ENCODE measurements around the gene DGKD.

The DGKD gene

GRCh38 chr2:233359823-233360222 lies 5.5 kb downstream of the DGKD start:
- H4K20me1 ChIP-seq (ENCODE audit: insufficient read depth, low read length), result no peaks in the 10 kb centered on the region
- H3K4me1 ChIP-seq (ENCODE audit: low read length), result peaks cover 17% of the 10 kb centered on the region
- DNase-seq, result no peak
- no peak overlapping the region for H3K9ac ChIP-seq (ENCODE audit: low read length)
- no peak overlapping the region for H3K4me3 ChIP-seq (ENCODE audit: low read length)
- no peaks in the 10 kb centered on the region for H3F3A ChIP-seq (ENCODE audit: insufficient read depth, low read length)
- H3K36me3 ChIP-seq (replicated peaks; ENCODE audit: insufficient read depth, low read length), result no peaks in the 10 kb centered on the region; the same call in none of the 2 replicates
- H3K9me2 ChIP-seq (replicated peaks; ENCODE audit: insufficient read depth, low read length), result no peaks in the 10 kb centered on the region
- H2AFZ ChIP-seq (ENCODE audit: low read length), result no peak overlapping the region
- H3K79me2 ChIP-seq (ENCODE audit: low read length), result peaks cover 80% of the 10 kb centered on the region
- no peaks in the 10 kb centered on the region for H3K27me3 ChIP-seq (replicated peaks; ENCODE audit: insufficient read depth, low read length)
- H3K9me3 ChIP-seq (replicated peaks; ENCODE audit: insufficient read depth, low read length), result no peaks in the 10 kb centered on the region
- H3K4me2 ChIP-seq (ENCODE audit: low read depth, low read length), result no peak overlapping the region
- no peak overlapping the region for H3K27ac ChIP-seq (ENCODE audit: low read length)
- TF ChIP-seq CTCF (IDR thresholded peaks at IDR 0.05; ENCODE audit: low read length) (no peak), EZH2phosphoT487 (IDR thresholded peaks at IDR 0.05; ENCODE audit: low read length) (no peak), EZH2 (optimal IDR thresholded peaks at IDR 0.05; ENCODE audit: low read depth, low read length) (no peak)

- no peaks in the 10 kb centered on the region for H3K9me3 ChIP-seq (replicated peaks; ENCODE audit: insufficient read depth, low read length)
- H3K27ac ChIP-seq (ENCODE audit: low read length), result no peak overlapping the region
- H3K4me3 ChIP-seq (ENCODE audit: low read length), result no peak overlapping the region
- H3F3A ChIP-seq (ENCODE audit: insufficient read depth, low read length), result no peaks in the 10 kb centered on the region
- H3K79me2 ChIP-seq (ENCODE audit: low read length), result peaks cover 72% of the 10 kb centered on the region
- no peaks in the 10 kb centered on the region for H3K9me2 ChIP-seq (replicated peaks; ENCODE audit: insufficient read depth, low read length)
- peaks cover 13% of the 10 kb centered on the region for H3K4me1 ChIP-seq (ENCODE audit: low read length)
- no peak overlapping the region for H3K9ac ChIP-seq (ENCODE audit: low read length)
- no peaks in the 10 kb centered on the region; the same call in none of the 2 replicates for H3K36me3 ChIP-seq (replicated peaks; ENCODE audit: insufficient read depth, low read length)
- no peak overlapping the region for H3K4me2 ChIP-seq (ENCODE audit: low read depth, low read length)
- DNase-seq, result no peak
- H2AFZ ChIP-seq (ENCODE audit: low read length), result no peak overlapping the region
- H4K20me1 ChIP-seq (ENCODE audit: insufficient read depth, low read length), result no peaks in the 10 kb centered on the region
- no peak for TF ChIP-seq CTCF (IDR thresholded peaks at IDR 0.05; ENCODE audit: low read length)
- no peaks in the 10 kb centered on the region for H3K27me3 ChIP-seq (replicated peaks; ENCODE audit: insufficient read depth, low read length)
Measured at GRCh38 chr2:233360771-233361176, 6.5 kb downstream of the DGKD start.

GRCh38 chr2:233361297-233361696 lies 7.0 kb downstream of the DGKD start:
- Histone ChIP-seq H2AFZ (ENCODE audit: low read length) (no peak overlapping the region), H3K79me2 (ENCODE audit: low read length) (peaks cover 72% of the 10 kb centered on the region), H3F3A (ENCODE audit: insufficient read depth, low read length) (no peaks in the 10 kb centered on the region), H3K27ac (ENCODE audit: low read length) (no peak overlapping the region), H3K9ac (ENCODE audit: low read length) (no peak overlapping the region), H3K27me3 (replicated peaks; ENCODE audit: insufficient read depth, low read length) (no peaks in the 10 kb centered on the region), H3K4me3 (ENCODE audit: low read length) (no peak overlapping the region), H3K9me3 (replicated peaks; ENCODE audit: insufficient read depth, low read length) (no peaks in the 10 kb centered on the region), H4K20me1 (ENCODE audit: insufficient read depth, low read length) (no peaks in the 10 kb centered on the region), H3K4me2 (ENCODE audit: low read depth, low read length) (no peak overlapping the region), H3K9me2 (replicated peaks; ENCODE audit: insufficient read depth, low read length) (no peaks in the 10 kb centered on the region), H3K36me3 (replicated peaks; ENCODE audit: insufficient read depth, low read length) (no peaks in the 10 kb centered on the region; the same call in none of the 2 replicates), H3K4me1 (ENCODE audit: low read length) (peaks cover 8% of the 10 kb centered on the region)
- TF ChIP-seq CTCF (IDR thresholded peaks at IDR 0.05; ENCODE audit: low read length), result no peak
- TF ChIP-seq EZH2 (optimal IDR thresholded peaks at IDR 0.05; ENCODE audit: low read depth, low read length), result no peak
- TF ChIP-seq EZH2phosphoT487 (IDR thresholded peaks at IDR 0.05; ENCODE audit: low read length), result no peak
- no peak for DNase-seq

Data from MM.1S (cell line).